Endothelial cell (in vitro differentiated cells): ENCODE measurements around the gene WASHC4. TPM values are rescaled to one million over a fixed set of nuclear protein-coding genes. Genes with fewer than 3 reads are reported as not detected.
A peak's percentile ranks its signal among the peaks of the same experiment; 100 is the strongest.

Experiments used
- DNase-seq: peaks from one replicate; pipeline ENCODE4 v3.0.0; 2021; ENCODE audit warnings: low spot score
- H3K27ac Mint-ChIP-seq: one replicate; pipeline ENCODE4 v1.8.0; 2021; ENCODE audit warnings: mixed read lengths, inconsistent platforms; ENCODE audit not compliant: unreplicated experiment
- H3K27me3 Mint-ChIP-seq: one replicate; pipeline ENCODE4 v1.8.0; 2021; ENCODE audit warnings: mild to moderate bottlenecking, moderate library complexity, mixed read lengths, inconsistent platforms; ENCODE audit not compliant: unreplicated experiment
- H3K36me3 Mint-ChIP-seq: one replicate; pipeline ENCODE4 v1.8.0; 2021; ENCODE audit warnings: mild to moderate bottlenecking, low read depth, mixed read lengths, inconsistent platforms; ENCODE audit not compliant: unreplicated experiment
- H3K4me1 Mint-ChIP-seq: one replicate; pipeline ENCODE4 v1.8.0; 2021; ENCODE audit warnings: mild to moderate bottlenecking, mixed read lengths, inconsistent platforms; ENCODE audit not compliant: unreplicated experiment
- H3K4me3 Mint-ChIP-seq: one replicate; pipeline ENCODE4 v1.8.0; 2021; ENCODE audit warnings: mild to moderate bottlenecking, mixed read lengths, inconsistent platforms; ENCODE audit not compliant: unreplicated experiment
- H3K9me3 Mint-ChIP-seq: one replicate; pipeline ENCODE4 v1.8.0; 2021; ENCODE audit warnings: mixed read lengths, inconsistent platforms; ENCODE audit not compliant: unreplicated experiment
- total RNA-seq: library from RNA; stranded (reverse); fragmentation: NEBNext Ultra II Directional; extraction: Animal tissue kit (Norgen Biotek cat#: 25700); gene quantifications from one replicate; pipeline ENCODE4 v1.2.1, GENCODE V29; 2021; ENCODE audit not compliant: unreplicated experiment
- TF ChIP-seq, protein P1 (sequence below): fragments of 200-600 bp; sonication (generic); IDR thresholded peaks from one replicate; pipeline ENCODE4 v1.5.0; 2021; ENCODE audit warnings: antibody characterized with exemption; ENCODE audit not compliant: unreplicated experiment

The WASHC4 gene
- total RNA-seq, 1 donor from 2014 or later: 90.8 TPM

DNA sequence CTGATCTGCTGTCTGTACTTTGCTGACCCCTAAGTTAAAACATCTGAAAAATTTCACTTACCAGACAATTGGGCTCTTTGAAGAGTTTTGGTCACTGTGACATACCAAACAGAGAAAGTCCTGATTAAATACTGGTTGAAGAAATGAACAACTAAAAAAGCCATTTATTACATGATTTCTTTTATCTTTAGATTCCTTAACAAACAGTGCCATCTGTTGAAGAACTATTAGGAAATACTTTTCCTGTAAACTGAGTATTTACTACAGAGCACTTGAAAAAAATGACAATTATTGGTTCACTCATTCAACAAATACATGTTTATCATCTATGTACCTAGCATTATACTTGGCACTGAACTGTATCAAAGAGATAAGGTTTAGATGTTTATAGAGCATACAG is 6.5 kb upstream of the WASHC4 start:
- Mint-ChIP-seq H3K36me3 (peaks cover 4% of the 10 kb centered on the region), H3K4me1 (no peaks in the 10 kb centered on the region), H3K9me3 (no peaks in the 10 kb centered on the region), H3K27ac (no peak overlapping the region), H3K27me3 (peaks cover 6% of the 10 kb centered on the region), H3K4me3 (no peak overlapping the region)
- TF ChIP-seq, protein P1, sequence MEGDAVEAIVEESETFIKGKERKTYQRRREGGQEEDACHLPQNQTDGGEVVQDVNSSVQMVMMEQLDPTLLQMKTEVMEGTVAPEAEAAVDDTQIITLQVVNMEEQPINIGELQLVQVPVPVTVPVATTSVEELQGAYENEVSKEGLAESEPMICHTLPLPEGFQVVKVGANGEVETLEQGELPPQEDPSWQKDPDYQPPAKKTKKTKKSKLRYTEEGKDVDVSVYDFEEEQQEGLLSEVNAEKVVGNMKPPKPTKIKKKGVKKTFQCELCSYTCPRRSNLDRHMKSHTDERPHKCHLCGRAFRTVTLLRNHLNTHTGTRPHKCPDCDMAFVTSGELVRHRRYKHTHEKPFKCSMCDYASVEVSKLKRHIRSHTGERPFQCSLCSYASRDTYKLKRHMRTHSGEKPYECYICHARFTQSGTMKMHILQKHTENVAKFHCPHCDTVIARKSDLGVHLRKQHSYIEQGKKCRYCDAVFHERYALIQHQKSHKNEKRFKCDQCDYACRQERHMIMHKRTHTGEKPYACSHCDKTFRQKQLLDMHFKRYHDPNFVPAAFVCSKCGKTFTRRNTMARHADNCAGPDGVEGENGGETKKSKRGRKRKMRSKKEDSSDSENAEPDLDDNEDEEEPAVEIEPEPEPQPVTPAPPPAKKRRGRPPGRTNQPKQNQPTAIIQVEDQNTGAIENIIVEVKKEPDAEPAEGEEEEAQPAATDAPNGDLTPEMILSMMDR: no peak
- DNase-seq: no peak

DNA sequence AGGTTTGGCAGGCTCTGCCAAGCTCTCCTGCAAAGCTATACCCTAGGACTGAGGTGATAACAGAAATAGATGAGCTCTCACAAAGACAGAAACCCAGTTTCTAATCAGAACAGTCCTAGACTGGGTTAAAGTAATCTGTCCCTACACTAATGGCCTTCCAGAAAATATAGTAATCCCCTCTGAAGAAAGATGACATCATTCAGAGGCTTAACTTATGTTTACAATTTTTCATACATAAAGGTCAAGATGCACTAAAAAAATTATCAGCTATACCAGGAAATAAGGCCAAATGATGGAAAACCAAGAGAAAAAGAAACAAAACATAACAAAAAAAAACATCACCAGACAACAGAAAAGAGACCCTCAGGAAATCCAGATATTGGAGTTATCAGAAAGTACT is 4.9 kb upstream of the WASHC4 start:
- Mint-ChIP-seq H3K4me3 (no peak overlapping the region), H3K4me1 (peaks cover 5% of the 10 kb centered on the region), H3K9me3 (no peaks in the 10 kb centered on the region), H3K27me3 (peaks cover 6% of the 10 kb centered on the region), H3K27ac (no peak overlapping the region), H3K36me3 (no peaks in the 10 kb centered on the region)
- no peak for DNase-seq
- TF ChIP-seq, protein P1: no peak

DNA sequence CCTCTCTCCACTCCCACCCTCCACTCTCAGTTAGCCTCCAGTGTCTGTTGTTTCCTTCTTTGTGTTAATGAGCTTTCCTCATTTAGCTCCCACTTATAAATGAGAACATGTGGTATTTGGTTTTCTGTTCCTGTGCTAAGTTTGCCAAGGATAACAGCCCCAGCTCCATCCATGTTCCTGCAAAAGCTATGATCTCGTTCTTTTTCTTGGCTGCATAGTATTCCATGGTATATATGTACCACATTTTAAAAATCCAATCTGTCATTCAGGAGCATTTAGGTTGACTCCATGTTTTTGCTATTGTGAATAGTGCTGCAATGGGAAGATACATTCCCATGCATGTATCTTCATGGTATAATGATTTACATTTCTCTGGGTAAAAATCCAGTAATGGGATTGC is 2.8 kb upstream of the WASHC4 start:
- Mint-ChIP-seq H3K4me1 (peaks cover 6% of the 10 kb centered on the region), H3K36me3 (peaks cover 5% of the 10 kb centered on the region)
- TF ChIP-seq, protein P1: no peak

DNA sequence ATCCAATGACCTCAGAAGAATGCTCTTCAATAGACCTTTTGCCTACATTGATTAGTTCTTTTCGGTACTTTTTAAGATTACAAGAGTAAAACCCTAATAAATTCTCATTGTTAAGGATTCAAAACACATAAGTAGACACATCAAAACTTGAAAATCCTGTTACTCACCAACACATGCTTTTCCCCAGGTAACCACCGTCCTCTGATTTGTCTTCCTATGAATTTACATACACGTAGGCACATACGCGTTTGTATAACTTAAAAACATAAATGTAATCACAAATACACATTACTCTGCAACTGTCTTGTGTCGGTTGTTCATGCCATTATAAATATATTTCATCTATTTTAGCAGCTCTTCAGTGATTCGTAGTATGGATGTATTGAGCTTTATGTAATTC is 910 bp upstream of the WASHC4 start:
- H3K27ac Mint-ChIP-seq: peak overlapping the region; percentile 93
- peaks cover 13% of the 10 kb centered on the region for H3K27me3 Mint-ChIP-seq
- TF ChIP-seq, protein P1: no peak
- no peaks in the 10 kb centered on the region for H3K9me3 Mint-ChIP-seq
- peaks cover 5% of the 10 kb centered on the region for H3K36me3 Mint-ChIP-seq
- H3K4me3 Mint-ChIP-seq: peak overlapping the region; percentile 94
- peaks cover 11% of the 10 kb centered on the region for H3K4me1 Mint-ChIP-seq
- no peak for DNase-seq

More for the DNA sequence above, 2.8 kb upstream of the WASHC4 start:
- no peak overlapping the region for H3K4me3 Mint-ChIP-seq
- H3K9me3 Mint-ChIP-seq: no peaks in the 10 kb centered on the region
- H3K27ac Mint-ChIP-seq: no peak overlapping the region
- DNase-seq: no peak
- H3K27me3 Mint-ChIP-seq: peaks cover 16% of the 10 kb centered on the region

DNA sequence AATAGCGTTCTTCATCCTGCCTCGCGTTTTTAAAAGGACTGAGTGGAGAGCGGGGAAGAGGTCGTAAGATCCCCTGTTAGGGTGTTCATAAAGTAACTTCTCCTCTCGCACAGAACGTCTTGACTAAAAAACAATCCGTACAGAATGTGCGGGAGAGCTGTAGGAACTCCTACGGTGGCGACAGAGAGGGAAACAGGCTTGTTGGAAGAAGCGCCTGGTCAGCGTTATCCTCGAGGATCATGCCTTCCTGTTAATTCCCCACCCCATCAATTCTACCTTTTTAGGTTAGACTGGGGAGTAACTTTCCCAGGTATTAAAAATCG is 399 bp upstream of the WASHC4 start:
- Mint-ChIP-seq H3K9me3 (no peaks in the 10 kb centered on the region), H3K27ac (peak overlapping the region; percentile 93), H3K4me1 (peaks cover 16% of the 10 kb centered on the region), H3K27me3 (peaks cover 13% of the 10 kb centered on the region), H3K4me3 (peak overlapping the region; percentile 94), H3K36me3 (peaks cover 9% of the 10 kb centered on the region)
- DNase-seq: no peak
- TF ChIP-seq, protein P1: no peak
